Left ventricle myocardium inferior (tissue), 1 donor: Measurements from ENCODE around the gene MMP27. TPM values are rescaled to one million over a fixed set of nuclear protein-coding genes. Genes with fewer than 3 reads are reported as not detected.

Experiments used
- DNase-seq: peaks from one replicate; pipeline ENCODE4 v3.0.0-alpha.2; 2020
- H3K27ac ChIP-seq: fragments of 200-600 bp; replicated peaks from 2 replicates; pipeline ENCODE4 v1.8.0; 2021
- H3K27me3 ChIP-seq: fragments of 200-600 bp; 2 replicates; pipeline ENCODE4 v1.8.0; 2021; ENCODE audit warnings: low read depth
- H3K36me3 ChIP-seq: fragments of 200-600 bp; 2 replicates; pipeline ENCODE4 v1.8.0; 2021
- H3K4me1 ChIP-seq: fragments of 200-600 bp; 2 replicates; pipeline ENCODE4 v1.8.0; 2021
- H3K4me3 ChIP-seq: fragments of 200-600 bp; 2 replicates; pipeline ENCODE4 v1.8.0; 2021; ENCODE audit warnings: mild to moderate bottlenecking, moderate library complexity
- H3K9me3 ChIP-seq: fragments of 200-600 bp; replicated peaks from 2 replicates; pipeline ENCODE4 v1.8.0; 2021
- CTCF ChIP-seq: fragments of 200-600 bp; IDR thresholded peaks from 2 replicates; pipeline ENCODE4 v1.8.0; 2021; ENCODE audit warnings: antibody characterized with exemption, mild to moderate bottlenecking, borderline replicate concordance
- intact Hi-C: fragments of 100-400 bp; cut with micrococcal nuclease; formaldehyde crosslinking; loops from one replicate; pipeline ENCODE4 v1.11.0; 2022
- total RNA-seq: library from RNA; stranded (reverse); fragmentation: NEBNext Ultra II Directional; extraction: Animal tissue kit (Norgen Biotek cat#: 25700); gene quantifications from one replicate; pipeline ENCODE4 v1.2.1, GENCODE V29; 2021
- donor health status: DM: no; HTN: yes; CAD: no; lungs with severe emphysema.

Gene MMP27
- total RNA-seq, 1 donor from 2014 or later: not detected

- no peak overlapping the region for H3K4me3 ChIP-seq
- no peaks in the 10 kb centered on the region for H3K36me3 ChIP-seq
- H3K27me3 ChIP-seq: peaks cover 18% of the 10 kb centered on the region
- DNase-seq: no peak
- intact Hi-C loops: no loop called here
- no peak overlapping the region for H3K27ac ChIP-seq
- TF ChIP-seq CTCF: no peak
- H3K4me1 ChIP-seq: no peaks in the 10 kb centered on the region
- peaks cover 12% of the 10 kb centered on the region for H3K9me3 ChIP-seq
Measured at GRCh38 chr11:102656528-102656927, 49.0 kb downstream of the MMP27 start.

GRCh38 chr11:102655547-102655946 lies 50.0 kb downstream of the MMP27 start:
- TF ChIP-seq CTCF: no peak
- intact Hi-C loops: no loop called here
- no peaks in the 10 kb centered on the region for H3K36me3 ChIP-seq

DNA sequence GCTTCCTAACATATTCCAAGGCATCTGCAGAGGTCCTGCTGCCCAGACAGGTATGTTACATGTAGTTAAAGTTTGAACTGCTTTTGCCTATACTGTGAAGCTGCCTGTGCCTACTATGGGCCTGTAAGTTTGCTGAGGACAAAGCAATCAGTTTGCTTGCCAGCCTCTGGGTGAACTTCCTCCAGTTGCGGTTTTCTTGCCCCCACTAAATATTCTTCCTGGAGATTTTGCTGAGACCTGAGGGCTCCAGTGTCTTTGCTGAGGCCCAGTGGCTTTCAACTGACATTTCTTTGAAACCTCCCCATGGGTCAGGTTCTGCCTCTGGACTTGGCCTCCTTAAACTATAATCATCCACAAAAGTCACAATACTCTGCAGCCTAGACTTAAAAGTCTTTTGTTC lies 50.8 kb downstream of the MMP27 start:
- H3K27ac ChIP-seq: no peak overlapping the region
- intact Hi-C loops: no loop called here

More at GRCh38 chr11:102655547-102655946, 50.0 kb downstream of the MMP27 start:
- Histone ChIP-seq H3K27me3 (peaks cover 13% of the 10 kb centered on the region), H3K9me3 (peaks cover 14% of the 10 kb centered on the region), H3K4me1 (no peaks in the 10 kb centered on the region), H3K4me3 (no peak overlapping the region), H3K27ac (no peak overlapping the region)
- no peak for DNase-seq

GRCh38 chr11:102653744-102654291 lies 51.8 kb downstream of the MMP27 start:
- H3K4me1 ChIP-seq: no peaks in the 10 kb centered on the region
- peaks cover 9% of the 10 kb centered on the region for H3K27me3 ChIP-seq
- intact Hi-C loops: no loop called here
- no peak overlapping the region for H3K4me3 ChIP-seq
- no peaks in the 10 kb centered on the region for H3K36me3 ChIP-seq
- no peak for DNase-seq
- no peak overlapping the region for H3K27ac ChIP-seq
- TF ChIP-seq CTCF: no peak
- peaks cover 16% of the 10 kb centered on the region for H3K9me3 ChIP-seq

More for the DNA sequence above, 50.8 kb downstream of the MMP27 start:
- Histone ChIP-seq H3K4me3 (no peak overlapping the region), H3K9me3 (peaks cover 16% of the 10 kb centered on the region), H3K27me3 (peaks cover 9% of the 10 kb centered on the region), H3K36me3 (no peaks in the 10 kb centered on the region), H3K4me1 (no peaks in the 10 kb centered on the region)
- TF ChIP-seq CTCF: no peak
- DNase-seq: no peak

DNA sequence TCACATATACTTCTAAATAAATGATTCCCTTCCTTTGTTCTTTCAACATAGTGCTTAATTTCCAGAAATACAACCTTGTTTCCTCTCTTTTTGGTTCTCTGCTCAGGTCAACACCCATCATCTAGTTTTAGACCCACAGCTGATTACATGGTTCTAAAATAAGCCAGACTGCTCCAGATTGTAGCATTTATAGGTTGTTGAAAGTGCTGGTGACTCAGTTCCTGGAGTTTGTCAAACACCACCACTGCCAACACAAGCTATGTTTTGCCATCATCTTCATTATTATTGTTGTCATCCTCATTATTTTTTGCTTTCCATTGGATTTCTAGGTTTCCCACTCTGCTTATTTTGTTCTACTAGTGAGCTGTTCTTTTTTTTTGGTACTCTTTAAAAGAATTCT lies 58.1 kb downstream of the MMP27 start:
- Histone ChIP-seq H3K4me1 (no peaks in the 10 kb centered on the region), H3K27ac (no peak overlapping the region), H3K4me3 (no peak overlapping the region), H3K9me3 (peaks cover 4% of the 10 kb centered on the region), H3K27me3 (no peaks in the 10 kb centered on the region), H3K36me3 (no peaks in the 10 kb centered on the region)
- no peak for DNase-seq
- intact Hi-C loops: no loop called here
- TF ChIP-seq CTCF: no peak
